ENCODE data around the gene TBC1D1. TPM values are rescaled to one million over a fixed set of nuclear protein-coding genes. Genes with fewer than 3 reads are reported as not detected.

TBC1D1 gene
- total RNA-seq, 2 donors from 2014 or later, result 23.3 to 28.7 TPM

DNA sequence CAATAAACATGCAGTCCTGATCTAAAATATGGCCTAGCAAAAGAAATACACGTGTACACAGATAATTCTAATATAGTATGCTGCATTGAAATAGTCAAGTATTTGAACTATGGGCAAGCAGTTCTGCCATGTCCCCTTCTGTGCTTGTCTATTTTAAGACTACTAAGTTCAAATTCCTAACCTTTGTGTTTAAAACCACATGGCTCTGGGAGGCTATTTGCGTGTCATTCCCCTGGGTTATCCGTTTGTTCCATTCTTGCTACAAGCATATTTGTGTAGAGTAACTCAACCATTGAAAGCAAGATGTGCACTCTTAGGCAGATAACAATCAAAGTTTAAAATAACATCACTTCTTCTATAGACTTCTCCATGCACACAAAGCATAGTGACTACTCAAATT, 25.4 kb upstream of the TBC1D1 start:
- Histone ChIP-seq H3K4me3 (no peak overlapping the region), H3K4me1 (no peaks in the 10 kb centered on the region), H3K36me3 (replicated peaks in 1 of 2; ENCODE audit: insufficient read depth in 1 of 2, low read depth in 2 of 2) (no peaks in the 10 kb centered on the region), H3K27ac (no peak overlapping the region), H3K9me3 (no peaks in the 10 kb centered on the region), H3K27me3 (peaks cover 0 to 6% of the 10 kb centered on the region in 2 donors)
- DNase-seq, result no peak
- 88 to 95% methylated on average over 3 of the region's 3 CpGs for WGBS, 2 donors
- intact Hi-C loops (cut with DNase I), result no loop called here
- no peak for ATAC-seq
- TF ChIP-seq, protein P1, sequence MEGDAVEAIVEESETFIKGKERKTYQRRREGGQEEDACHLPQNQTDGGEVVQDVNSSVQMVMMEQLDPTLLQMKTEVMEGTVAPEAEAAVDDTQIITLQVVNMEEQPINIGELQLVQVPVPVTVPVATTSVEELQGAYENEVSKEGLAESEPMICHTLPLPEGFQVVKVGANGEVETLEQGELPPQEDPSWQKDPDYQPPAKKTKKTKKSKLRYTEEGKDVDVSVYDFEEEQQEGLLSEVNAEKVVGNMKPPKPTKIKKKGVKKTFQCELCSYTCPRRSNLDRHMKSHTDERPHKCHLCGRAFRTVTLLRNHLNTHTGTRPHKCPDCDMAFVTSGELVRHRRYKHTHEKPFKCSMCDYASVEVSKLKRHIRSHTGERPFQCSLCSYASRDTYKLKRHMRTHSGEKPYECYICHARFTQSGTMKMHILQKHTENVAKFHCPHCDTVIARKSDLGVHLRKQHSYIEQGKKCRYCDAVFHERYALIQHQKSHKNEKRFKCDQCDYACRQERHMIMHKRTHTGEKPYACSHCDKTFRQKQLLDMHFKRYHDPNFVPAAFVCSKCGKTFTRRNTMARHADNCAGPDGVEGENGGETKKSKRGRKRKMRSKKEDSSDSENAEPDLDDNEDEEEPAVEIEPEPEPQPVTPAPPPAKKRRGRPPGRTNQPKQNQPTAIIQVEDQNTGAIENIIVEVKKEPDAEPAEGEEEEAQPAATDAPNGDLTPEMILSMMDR (IDR thresholded peaks at IDR 0.05), result no peak
- TF ChIP-seq POLR2A (IDR thresholded peaks at IDR 0.05), result no peak

DNA sequence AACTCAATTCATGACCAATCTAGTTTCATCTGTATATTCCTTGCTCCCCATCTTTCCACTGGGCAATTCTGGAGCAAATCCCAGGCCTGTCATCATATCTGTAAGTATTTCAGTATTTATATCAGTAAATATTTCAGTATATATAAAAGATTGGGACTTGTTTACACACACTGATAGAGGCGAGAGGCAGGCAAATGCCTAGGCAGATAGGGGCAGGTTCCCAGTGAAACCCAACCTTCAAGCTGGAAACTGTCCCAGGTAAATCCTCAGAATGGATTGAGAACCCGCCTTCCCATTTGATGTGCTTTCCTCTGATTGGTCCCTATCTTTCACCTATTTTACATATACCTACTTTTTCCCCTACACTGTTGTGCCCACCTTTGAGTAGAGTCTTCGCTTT, 23.8 kb upstream of the TBC1D1 start:
- Histone ChIP-seq H3K9me3 (no peaks in the 10 kb centered on the region), H3K36me3 (replicated peaks in 1 of 2; ENCODE audit: insufficient read depth in 1 of 2, low read depth in 2 of 2) (no peaks in the 10 kb centered on the region), H3K27ac (no peak overlapping the region), H3K4me3 (no peak overlapping the region), H3K27me3 (peaks cover 0 to 6% of the 10 kb centered on the region in 2 donors), H3K4me1 (no peaks in the 10 kb centered on the region)
- ATAC-seq (no peak), DNase-seq (peak in 1 of 4 donors; percentile 11)
- 54 to 57% methylated on average over 3 of the region's 3 CpGs for WGBS, 2 donors
- TF ChIP-seq POLR2A (IDR thresholded peaks at IDR 0.05), result no peak
- TF ChIP-seq, protein P1 (IDR thresholded peaks at IDR 0.05), result no peak
- intact Hi-C loops (cut with DNase I), result no loop called here

DNA sequence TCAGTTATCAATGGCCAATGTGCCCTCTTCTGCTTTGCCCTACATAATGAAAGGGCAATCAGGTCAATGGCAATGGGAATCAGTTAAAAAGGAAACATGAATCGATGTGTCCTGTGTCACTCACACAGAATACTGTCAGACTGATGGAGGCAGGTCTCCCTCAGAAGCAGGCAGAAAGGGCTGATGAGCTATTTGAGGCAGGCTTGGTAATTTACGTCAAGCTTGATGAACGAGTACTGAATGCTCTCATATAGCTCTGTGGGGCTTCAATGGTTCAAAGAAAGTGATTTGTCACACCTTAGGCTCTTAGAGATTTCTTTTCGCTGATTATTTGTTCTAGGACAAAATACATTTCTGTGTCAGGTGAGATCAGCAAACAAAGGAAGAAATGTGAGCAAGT, 22.6 kb upstream of the TBC1D1 start:
- TF ChIP-seq POLR2A (IDR thresholded peaks at IDR 0.05), result no peak
- TF ChIP-seq, protein P1 (IDR thresholded peaks at IDR 0.05), result no peak
- Histone ChIP-seq H3K36me3 (replicated peaks in 1 of 2; ENCODE audit: insufficient read depth in 1 of 2, low read depth in 2 of 2) (no peaks in the 10 kb centered on the region), H3K4me1 (no peaks in the 10 kb centered on the region), H3K27me3 (peaks cover 0 to 6% of the 10 kb centered on the region in 2 donors), H3K27ac (no peak overlapping the region), H3K9me3 (no peaks in the 10 kb centered on the region), H3K4me3 (no peak overlapping the region)
- no peak for ATAC-seq
- intact Hi-C loops (cut with DNase I), result no loop called here
- DNase-seq, result no peak
- 78 to 83% methylated on average over 4 of the region's 4 CpGs for WGBS, 2 donors

- 77 to 83% methylated on average over 1 of the region's 1 CpG for WGBS, 2 donors
- Histone ChIP-seq H3K36me3 (replicated peaks in 1 of 2; ENCODE audit: insufficient read depth in 1 of 2, low read depth in 2 of 2) (no peaks in the 10 kb centered on the region), H3K9me3 (no peaks in the 10 kb centered on the region), H3K4me3 (no peak overlapping the region), H3K27ac (no peak overlapping the region), H3K27me3 (peaks cover 0 to 6% of the 10 kb centered on the region in 2 donors), H3K4me1 (no peaks in the 10 kb centered on the region)
- TF ChIP-seq, protein P1 (IDR thresholded peaks at IDR 0.05), result no peak
- no peak for TF ChIP-seq POLR2A (IDR thresholded peaks at IDR 0.05)
- ATAC-seq (no peak), DNase-seq (no peak)
- intact Hi-C loops (cut with DNase I), result no loop called here
These were observed 18.4 kb upstream of the TBC1D1 start for GRCh38 chr4:37872310-37872988.

DNA sequence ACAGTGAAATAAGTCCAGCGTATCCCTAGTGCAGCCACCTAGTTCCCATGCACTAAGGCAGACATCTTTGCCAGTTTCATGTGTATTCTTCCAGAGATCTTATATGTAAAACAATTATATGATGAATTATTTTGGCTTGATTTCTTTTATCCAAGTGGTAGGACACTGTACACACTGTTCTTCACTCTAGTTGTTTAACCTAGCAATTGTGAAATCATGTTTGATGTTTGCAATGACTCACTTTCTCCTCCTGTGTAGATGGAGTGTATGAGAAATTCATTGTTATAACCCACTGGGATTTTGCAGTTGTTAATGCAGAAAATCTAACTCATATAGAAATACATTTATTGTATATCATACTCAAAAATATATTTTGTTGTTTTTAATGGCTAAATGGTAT, 17.5 kb upstream of the TBC1D1 start:
- no peak overlapping the region for H3K27ac ChIP-seq
- DNase-seq (no peak), ATAC-seq (no peak)
- H3K27me3 ChIP-seq, result peaks cover 0 to 6% of the 10 kb centered on the region in 2 donors
- intact Hi-C loops (cut with DNase I), result no loop called here
- TF ChIP-seq POLR2A (IDR thresholded peaks at IDR 0.05), result no peak
- TF ChIP-seq, protein P1 (IDR thresholded peaks at IDR 0.05), result peak in 1 of 7 experiments; percentile 15
- H3K9me3 ChIP-seq, result no peaks in the 10 kb centered on the region
- WGBS, 2 donors, result 96 to 97% methylated on average over 1 of the region's 1 CpG
- H3K4me1 ChIP-seq, result no peaks in the 10 kb centered on the region
- H3K36me3 ChIP-seq (replicated peaks in 1 of 2; ENCODE audit: insufficient read depth in 1 of 2, low read depth in 2 of 2), result no peaks in the 10 kb centered on the region
- no peak overlapping the region for H3K4me3 ChIP-seq

Data from body of pancreas (tissue), 4 donors.